Cardiac muscle cell (in vitro differentiated cells and primary cell): Measurements from ENCODE around the gene GRAMD1C. TPM values are rescaled to one million over a fixed set of nuclear protein-coding genes. Genes with fewer than 3 reads are reported as not detected.

ENCODE experiments used
- DNase-seq, 2 donors: peaks; one replicate each; pipeline versions ENCODE4 v3.0.0 to v3.0.0-alpha.2; 2010 to 2017; ENCODE audit warnings: low read depth in 1 of 2, low spot score in 1 of 2
- H3K27ac ChIP-seq: fragments of 200-600 bp; sonication (generic); 2 replicates; pipeline ENCODE4 v1.5.1; 2016
- H3K27me3 ChIP-seq: fragments of 200-600 bp; sonication (generic); 2 replicates; pipeline ENCODE4 v1.6.0; 2016; ENCODE audit warnings: control low read depth
- H3K36me3 ChIP-seq: fragments of 200-600 bp; sonication (generic); 2 replicates; pipeline ENCODE4 v1.5.1; 2016; ENCODE audit warnings: control low read depth
- H3K4me1 ChIP-seq: fragments of 200-600 bp; sonication (generic); 2 replicates; pipeline ENCODE4 v1.8.1; 2017; ENCODE audit warnings: low read depth, mild to moderate bottlenecking, mixed run types
- H3K4me3 ChIP-seq: fragments of 200-600 bp; sonication (generic); 2 replicates; pipeline ENCODE4 v1.5.1; 2016; ENCODE audit warnings: mild to moderate bottlenecking
- H3K9me3 ChIP-seq: fragments of 200-600 bp; sonication (generic); 2 replicates; pipeline ENCODE4 v1.5.1; 2017; ENCODE audit warnings: low read depth, mild to moderate bottlenecking, control low read depth
- CTCF ChIP-seq: IDR thresholded peaks from 2 replicates; pipeline ENCODE4 v1.5.1; 2012; ENCODE audit warnings: low read depth, mild to moderate bottlenecking, low read length
- polyA plus RNA-seq: library from polyadenylated mRNA; unstranded; fragments of >200 nt; fragmentation: Nextera tagmentation; extraction: Ambion mirVana; gene quantifications from 2 replicates; pipeline ENCODE4 v1.2.1, GENCODE V29; 2016
- total RNA-seq: library from RNA; depleted of rRNA; stranded (reverse); fragments of >200 nt; gene quantifications from 2 replicates; pipeline ENCODE4 v1.2.3, GENCODE V29; 2016

The GRAMD1C gene
- total and polyA plus RNA-seq, 2 experiments from 2014 or later, result 0.31 to 6.5 TPM

DNA sequence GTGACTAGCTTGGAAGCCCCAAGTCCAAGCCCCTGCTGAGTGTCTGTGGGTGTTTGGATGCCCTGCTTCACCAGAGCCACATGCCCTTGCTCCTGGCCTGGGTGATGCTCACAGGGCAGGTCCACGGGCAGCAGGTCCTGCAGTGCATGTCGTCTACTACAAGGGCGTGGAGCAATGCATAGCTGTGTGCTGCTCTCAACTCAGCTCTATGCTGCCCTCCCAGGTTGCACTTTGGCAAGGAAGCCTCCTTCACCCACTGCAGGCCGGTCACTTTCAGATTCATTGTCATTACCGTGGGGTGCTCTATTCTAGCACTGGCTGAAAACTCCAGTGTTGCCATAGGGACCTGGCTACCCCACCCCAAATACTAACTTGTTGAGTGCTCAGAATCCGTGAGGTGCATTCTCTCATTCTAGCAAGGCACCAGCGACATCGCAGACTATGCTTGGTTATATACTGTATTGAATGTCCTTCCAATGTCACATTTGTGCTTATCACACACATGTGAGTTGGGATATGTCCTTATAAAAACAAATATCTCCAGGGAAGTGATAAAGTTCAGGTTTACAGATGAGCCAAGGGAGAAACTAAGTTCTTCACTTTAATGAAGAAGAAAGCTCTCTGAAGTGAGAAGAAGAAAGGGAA, 51.8 kb downstream of the GRAMD1C start:
- Histone ChIP-seq H3K27me3 (no peaks in the 10 kb centered on the region), H3K9me3 (no peaks in the 10 kb centered on the region), H3K36me3 (no peaks in the 10 kb centered on the region), H3K4me1 (no peaks in the 10 kb centered on the region), H3K4me3 (no peak overlapping the region), H3K27ac (no peak overlapping the region)
- TF ChIP-seq CTCF, result no peak
- DNase-seq, result peak in 1 of 2 donors; percentile 2

GRCh38 chr3:113894927-113895326, 56.3 kb downstream of the GRAMD1C start:
- no peak for TF ChIP-seq CTCF
- no peaks in the 10 kb centered on the region for H3K36me3 ChIP-seq
- no peaks in the 10 kb centered on the region for H3K27me3 ChIP-seq
- H3K4me1 ChIP-seq, result no peaks in the 10 kb centered on the region
- H3K9me3 ChIP-seq, result no peaks in the 10 kb centered on the region
- no peak overlapping the region for H3K27ac ChIP-seq
- no peak overlapping the region for H3K4me3 ChIP-seq
- no peak for DNase-seq

GRCh38 chr3:113895964-113896363, 57.4 kb downstream of the GRAMD1C start:
- Histone ChIP-seq H3K4me3 (no peak overlapping the region), H3K36me3 (no peaks in the 10 kb centered on the region), H3K4me1 (no peaks in the 10 kb centered on the region), H3K9me3 (no peaks in the 10 kb centered on the region), H3K27me3 (no peaks in the 10 kb centered on the region), H3K27ac (no peak overlapping the region)
- no peak for TF ChIP-seq CTCF
- no peak for DNase-seq

DNA sequence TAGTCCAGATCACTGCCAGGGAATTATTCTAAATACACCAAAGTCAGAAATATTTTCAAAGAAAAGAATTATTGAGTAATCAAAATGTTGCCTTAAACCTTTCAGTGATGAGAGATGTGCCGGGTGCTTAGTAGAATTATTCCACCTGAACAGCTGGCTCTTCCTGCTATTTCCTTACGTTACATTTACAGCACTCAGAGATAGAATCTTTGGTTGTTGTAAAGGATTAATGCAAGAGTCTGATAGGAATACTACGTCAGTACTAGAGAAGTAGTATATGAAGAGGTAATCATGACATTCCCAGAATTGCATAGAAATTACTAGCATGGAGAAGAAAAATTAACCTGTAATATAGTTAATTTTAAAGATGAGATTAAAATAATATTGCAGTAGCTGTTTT, 58.3 kb downstream of the GRAMD1C start:
- Histone ChIP-seq H3K4me3 (no peak overlapping the region), H3K4me1 (no peaks in the 10 kb centered on the region), H3K36me3 (no peaks in the 10 kb centered on the region), H3K27ac (no peak overlapping the region), H3K27me3 (no peaks in the 10 kb centered on the region), H3K9me3 (no peaks in the 10 kb centered on the region)
- no peak for DNase-seq
- TF ChIP-seq CTCF, result no peak

GRCh38 chr3:113897373-113897777, 58.8 kb downstream of the GRAMD1C start:
- TF ChIP-seq CTCF, result no peak
- no peak for DNase-seq
- Histone ChIP-seq H3K27ac (no peak overlapping the region), H3K27me3 (no peaks in the 10 kb centered on the region), H3K9me3 (no peaks in the 10 kb centered on the region), H3K4me1 (no peaks in the 10 kb centered on the region), H3K4me3 (no peak overlapping the region), H3K36me3 (no peaks in the 10 kb centered on the region)
